ENCODE measurements around the gene CCNJL. TPM values are rescaled to one million over a fixed set of nuclear protein-coding genes. Genes with fewer than 3 reads are reported as not detected.

Gene CCNJL
- polyA plus RNA-seq, 1 donor = 12.7 TPM

GRCh38 chr5:160296496-160296895 lies 15.9 kb downstream of the CCNJL start:
- Histone ChIP-seq H3K9me3 (ENCODE audit: control insufficient read depth, low read depth, low read length) (no peaks in the 10 kb centered on the region), H3K4me3 (ENCODE audit: low read length) (no peak overlapping the region), H3K27me3 (ENCODE audit: control insufficient read depth, insufficient read depth, low read length) (no peaks in the 10 kb centered on the region), H3K27ac (ENCODE audit: low read length) (no peak overlapping the region), H3K4me1 (ENCODE audit: control insufficient read depth, insufficient read depth, low read length) (peaks cover 16% of the 10 kb centered on the region), H3K36me3 (ENCODE audit: control insufficient read depth, insufficient read depth, low read length) (peaks cover 5% of the 10 kb centered on the region)
- no CpG with 5 or more reads among the region's 4 CpGs for WGBS (ENCODE audit: insufficient coverage, low lambda C conversion rate)
- DNase-seq = no peak

GRCh38 chr5:160293901-160294561 lies 18.3 kb downstream of the CCNJL start:
- Histone ChIP-seq H3K9me3 (ENCODE audit: control insufficient read depth, low read depth, low read length) (no peaks in the 10 kb centered on the region), H3K4me3 (ENCODE audit: low read length) (no peak overlapping the region), H3K36me3 (ENCODE audit: control insufficient read depth, insufficient read depth, low read length) (peaks cover 5% of the 10 kb centered on the region), H3K27me3 (ENCODE audit: control insufficient read depth, insufficient read depth, low read length) (no peaks in the 10 kb centered on the region), H3K27ac (ENCODE audit: low read length) (peak overlapping the region; percentile 58), H3K4me1 (ENCODE audit: control insufficient read depth, insufficient read depth, low read length) (peaks cover 24% of the 10 kb centered on the region)
- peak in 1 of 2 donors; percentile 48 for DNase-seq
- no CpG with 5 or more reads among the region's 13 CpGs for whole genome bisulfite sequencing (ENCODE audit: insufficient coverage, low lambda C conversion rate)

- Histone ChIP-seq H3K4me1 (ENCODE audit: control insufficient read depth, insufficient read depth, low read length) (peaks cover 24% of the 10 kb centered on the region), H3K27ac (ENCODE audit: low read length) (peak overlapping the region; percentile 58), H3K27me3 (ENCODE audit: control insufficient read depth, insufficient read depth, low read length) (no peaks in the 10 kb centered on the region), H3K9me3 (ENCODE audit: control insufficient read depth, low read depth, low read length) (no peaks in the 10 kb centered on the region), H3K36me3 (ENCODE audit: control insufficient read depth, insufficient read depth, low read length) (peaks cover 5% of the 10 kb centered on the region), H3K4me3 (ENCODE audit: low read length) (no peak overlapping the region)
- no peak for DNase-seq
- WGBS (ENCODE audit: insufficient coverage, low lambda C conversion rate) = no CpG with 5 or more reads among the region's 10 CpGs
Observed at GRCh38 chr5:160293386-160293785, 19.0 kb downstream of the CCNJL start.

- Histone ChIP-seq H3K36me3 (ENCODE audit: control insufficient read depth, insufficient read depth, low read length) (no peaks in the 10 kb centered on the region), H3K27ac (ENCODE audit: low read length) (no peak overlapping the region), H3K9me3 (ENCODE audit: control insufficient read depth, low read depth, low read length) (no peaks in the 10 kb centered on the region), H3K27me3 (ENCODE audit: control insufficient read depth, insufficient read depth, low read length) (no peaks in the 10 kb centered on the region), H3K4me1 (ENCODE audit: control insufficient read depth, insufficient read depth, low read length) (peaks cover 34% of the 10 kb centered on the region), H3K4me3 (ENCODE audit: low read length) (no peak overlapping the region)
- no peak for DNase-seq
- no CpG with 5 or more reads among the region's 8 CpGs for WGBS (ENCODE audit: insufficient coverage, low lambda C conversion rate)
Observed at GRCh38 chr5:160291467-160291866, 20.9 kb downstream of the CCNJL start.

- Histone ChIP-seq H3K4me3 (ENCODE audit: low read length) (no peak overlapping the region), H3K27ac (ENCODE audit: low read length) (no peak overlapping the region), H3K27me3 (ENCODE audit: control insufficient read depth, insufficient read depth, low read length) (no peaks in the 10 kb centered on the region), H3K4me1 (ENCODE audit: control insufficient read depth, insufficient read depth, low read length) (peaks cover 37% of the 10 kb centered on the region), H3K36me3 (ENCODE audit: control insufficient read depth, insufficient read depth, low read length) (no peaks in the 10 kb centered on the region), H3K9me3 (ENCODE audit: control insufficient read depth, low read depth, low read length) (no peaks in the 10 kb centered on the region)
- no CpG with 5 or more reads among the region's 3 CpGs for WGBS (ENCODE audit: insufficient coverage, low lambda C conversion rate)
- no peak for DNase-seq
Observed at GRCh38 chr5:160290751-160291150, 21.6 kb downstream of the CCNJL start.

- H3K27ac ChIP-seq (ENCODE audit: low read length) = no peak overlapping the region
- DNase-seq = no peak
- WGBS (ENCODE audit: insufficient coverage, low lambda C conversion rate) = no CpG with 5 or more reads among the region's 7 CpGs
- no peaks in the 10 kb centered on the region for H3K27me3 ChIP-seq (ENCODE audit: control insufficient read depth, insufficient read depth, low read length)
- H3K36me3 ChIP-seq (ENCODE audit: control insufficient read depth, insufficient read depth, low read length) = no peaks in the 10 kb centered on the region
- peaks cover 37% of the 10 kb centered on the region for H3K4me1 ChIP-seq (ENCODE audit: control insufficient read depth, insufficient read depth, low read length)
- H3K9me3 ChIP-seq (ENCODE audit: control insufficient read depth, low read depth, low read length) = no peaks in the 10 kb centered on the region
- H3K4me3 ChIP-seq (ENCODE audit: low read length) = no peak overlapping the region
Observed at GRCh38 chr5:160289721-160290120, 22.6 kb downstream of the CCNJL start.

GRCh38 chr5:160289356-160289651 lies 23.1 kb downstream of the CCNJL start:
- no peaks in the 10 kb centered on the region for H3K27me3 ChIP-seq (ENCODE audit: control insufficient read depth, insufficient read depth, low read length)
- no peak overlapping the region for H3K27ac ChIP-seq (ENCODE audit: low read length)
- no CpG with 5 or more reads among the region's 2 CpGs for WGBS (ENCODE audit: insufficient coverage, low lambda C conversion rate)
- H3K4me3 ChIP-seq (ENCODE audit: low read length) = no peak overlapping the region
- H3K36me3 ChIP-seq (ENCODE audit: control insufficient read depth, insufficient read depth, low read length) = no peaks in the 10 kb centered on the region
- H3K4me1 ChIP-seq (ENCODE audit: control insufficient read depth, insufficient read depth, low read length) = peaks cover 37% of the 10 kb centered on the region
- H3K9me3 ChIP-seq (ENCODE audit: control insufficient read depth, low read depth, low read length) = no peaks in the 10 kb centered on the region
- DNase-seq = no peak

- no peaks in the 10 kb centered on the region for H3K27me3 ChIP-seq (ENCODE audit: control insufficient read depth, insufficient read depth, low read length)
- H3K27ac ChIP-seq (ENCODE audit: low read length) = peak overlapping the region; percentile 54
- H3K9me3 ChIP-seq (ENCODE audit: control insufficient read depth, low read depth, low read length) = no peaks in the 10 kb centered on the region
- peaks cover 28% of the 10 kb centered on the region for H3K4me1 ChIP-seq (ENCODE audit: control insufficient read depth, insufficient read depth, low read length)
- no peak overlapping the region for H3K4me3 ChIP-seq (ENCODE audit: low read length)
- H3K36me3 ChIP-seq (ENCODE audit: control insufficient read depth, insufficient read depth, low read length) = no peaks in the 10 kb centered on the region
- peak in 1 of 2 donors; percentile 63 for DNase-seq
- WGBS (ENCODE audit: insufficient coverage, low lambda C conversion rate) = no CpG with 5 or more reads among the region's 8 CpGs
Observed at GRCh38 chr5:160287378-160288051, 24.8 kb downstream of the CCNJL start.

- no CpG with 5 or more reads among the region's 6 CpGs for WGBS (ENCODE audit: insufficient coverage, low lambda C conversion rate)
Observed at GRCh38 chr5:160286947-160287346, 25.4 kb downstream of the CCNJL start.

GRCh38 chr5:160285316-160285715 lies 27.0 kb downstream of the CCNJL start:
- Histone ChIP-seq H3K4me1 (ENCODE audit: control insufficient read depth, insufficient read depth, low read length) (peaks cover 33% of the 10 kb centered on the region), H3K27me3 (ENCODE audit: control insufficient read depth, insufficient read depth, low read length) (no peaks in the 10 kb centered on the region), H3K9me3 (ENCODE audit: control insufficient read depth, low read depth, low read length) (no peaks in the 10 kb centered on the region), H3K36me3 (ENCODE audit: control insufficient read depth, insufficient read depth, low read length) (peaks cover under 1% of the 10 kb centered on the region), H3K27ac (ENCODE audit: low read length) (no peak overlapping the region), H3K4me3 (ENCODE audit: low read length) (no peak overlapping the region)
- WGBS (ENCODE audit: insufficient coverage, low lambda C conversion rate) = no CpG with 5 or more reads among the region's 2 CpGs
- no peak for DNase-seq

More at GRCh38 chr5:160286947-160287346, 25.4 kb downstream of the CCNJL start:
- Histone ChIP-seq H3K4me1 (ENCODE audit: control insufficient read depth, insufficient read depth, low read length) (peaks cover 28% of the 10 kb centered on the region), H3K27me3 (ENCODE audit: control insufficient read depth, insufficient read depth, low read length) (no peaks in the 10 kb centered on the region), H3K9me3 (ENCODE audit: control insufficient read depth, low read depth, low read length) (no peaks in the 10 kb centered on the region), H3K27ac (ENCODE audit: low read length) (peak overlapping the region; percentile 54), H3K4me3 (ENCODE audit: low read length) (no peak overlapping the region), H3K36me3 (ENCODE audit: control insufficient read depth, insufficient read depth, low read length) (no peaks in the 10 kb centered on the region)
- no peak for DNase-seq

All from large intestine (tissue), 3 donors.